COLO668 (cell line): ENCODE measurements around the gene KISS1R.
"Not testable (repeated sequence)": the region's sequence is repeated elsewhere in the genome, so short reads cannot be mapped to it uniquely, and the experiment has no call there.

Experiments
- DNase-seq: peaks from one replicate; lab custom pipeline; 2025; ENCODE audit not compliant: unreplicated experiment; lab: John Stamatoyannopoulos, UW

The KISS1R gene

GRCh38 chr19:952049-952679 is 35.0 kb downstream of the KISS1R start:
- DNase-seq = no peak

GRCh38 chr19:952680-953444 is 35.7 kb downstream of the KISS1R start:
- DNase-seq = no peak

DNA sequence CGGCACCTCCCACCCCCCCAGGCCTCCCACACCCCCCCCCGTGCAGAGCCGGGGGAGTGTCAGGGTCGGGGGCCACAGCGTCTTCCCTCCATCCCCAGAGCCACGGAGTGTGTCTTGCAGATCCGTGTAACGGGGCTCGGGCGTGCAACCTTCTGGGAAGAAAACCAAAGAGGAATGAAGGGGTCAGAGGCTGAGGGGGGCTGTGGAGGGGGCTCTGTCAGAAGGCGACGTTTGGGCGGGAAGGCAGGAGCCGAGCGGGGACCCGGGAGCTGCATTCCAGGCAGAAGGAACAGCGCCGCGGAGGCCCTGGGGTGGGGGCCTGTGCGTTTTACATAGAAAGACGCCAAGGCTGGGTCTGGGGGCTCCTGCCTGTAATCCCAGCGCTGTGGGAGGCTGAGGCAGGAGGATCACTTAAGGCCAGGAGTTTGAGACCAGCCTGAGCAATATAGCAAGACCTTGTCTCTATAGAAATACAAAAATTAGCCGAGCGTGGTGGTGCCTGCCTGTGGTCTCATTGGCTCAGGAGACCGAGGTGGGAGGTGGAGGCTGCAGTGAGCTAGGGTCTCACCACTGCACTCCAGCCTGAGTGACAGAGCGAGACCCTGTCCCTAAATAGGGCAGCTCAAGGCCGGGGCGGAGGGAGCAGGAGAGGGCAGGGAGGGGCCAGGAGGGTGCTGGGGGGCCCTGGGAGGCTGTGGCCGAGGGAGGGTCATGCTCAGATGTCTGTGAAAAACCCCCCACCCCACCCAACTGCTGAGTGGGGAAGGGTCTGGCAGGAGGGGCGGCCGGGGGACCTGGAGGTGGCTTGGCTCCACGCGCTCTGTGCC is 36.5 kb downstream of the KISS1R start:
- no peak for DNase-seq

GRCh38 chr19:954272-954671 is 37.1 kb downstream of the KISS1R start:
- no peak for DNase-seq

- no peak for DNase-seq
These were observed 37.8 kb downstream of the KISS1R start for GRCh38 chr19:954672-955494.

DNA sequence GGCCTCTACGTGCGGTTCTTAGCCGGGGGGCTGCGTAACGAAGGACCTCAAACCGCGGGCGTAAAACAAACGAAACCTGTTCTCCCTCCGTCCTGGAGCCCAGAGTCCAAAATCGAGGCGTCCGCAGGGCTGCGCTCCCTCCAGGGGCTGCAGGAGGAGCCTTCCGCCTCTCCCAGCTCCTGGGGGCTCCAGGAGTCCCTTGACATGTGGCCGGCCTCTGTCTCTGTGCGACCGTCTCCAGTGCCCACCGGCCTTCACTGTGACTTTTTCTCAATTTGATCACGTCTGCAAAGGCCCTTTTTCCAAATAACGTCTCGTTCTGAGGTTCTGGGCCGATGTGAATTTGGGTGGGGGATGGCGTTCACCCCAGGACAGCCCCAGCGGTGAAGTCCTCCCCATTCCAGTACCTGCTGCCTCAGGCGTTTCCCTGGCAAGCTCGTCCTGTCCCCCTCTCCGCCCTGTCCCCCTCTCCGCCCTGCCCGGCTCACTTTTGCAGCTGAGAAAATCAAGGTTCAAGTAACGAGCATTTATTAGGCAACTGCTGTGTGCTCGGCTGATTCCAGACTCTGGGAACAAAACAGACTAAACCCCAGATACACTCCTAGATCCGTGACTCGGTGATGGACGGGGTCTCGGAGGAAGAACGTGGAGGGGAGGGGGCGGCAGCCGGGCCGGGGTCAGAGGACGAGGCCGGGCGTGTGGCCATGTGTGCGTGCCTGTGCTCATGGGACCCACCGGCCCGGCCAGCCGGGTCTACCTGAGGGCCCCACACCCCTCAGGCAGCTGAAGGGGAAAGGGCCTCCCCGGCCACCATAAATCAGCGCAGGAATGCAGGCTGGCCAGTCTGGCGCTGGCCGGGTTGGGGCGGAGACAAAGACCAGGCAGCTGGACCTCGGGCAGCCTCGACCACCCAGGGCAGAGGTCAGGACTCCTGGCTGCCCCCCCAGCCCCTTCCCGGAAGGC is 39.0 kb downstream of the KISS1R start:
- no peak for DNase-seq

GRCh38 chr19:956766-957440 is 39.8 kb downstream of the KISS1R start:
- no peak for DNase-seq

GRCh38 chr19:957578-957977 is 40.4 kb downstream of the KISS1R start:
- not testable (repeated sequence) for DNase-seq

GRCh38 chr19:958967-959855 is 42.1 kb downstream of the KISS1R start:
- DNase-seq = no peak

DNA sequence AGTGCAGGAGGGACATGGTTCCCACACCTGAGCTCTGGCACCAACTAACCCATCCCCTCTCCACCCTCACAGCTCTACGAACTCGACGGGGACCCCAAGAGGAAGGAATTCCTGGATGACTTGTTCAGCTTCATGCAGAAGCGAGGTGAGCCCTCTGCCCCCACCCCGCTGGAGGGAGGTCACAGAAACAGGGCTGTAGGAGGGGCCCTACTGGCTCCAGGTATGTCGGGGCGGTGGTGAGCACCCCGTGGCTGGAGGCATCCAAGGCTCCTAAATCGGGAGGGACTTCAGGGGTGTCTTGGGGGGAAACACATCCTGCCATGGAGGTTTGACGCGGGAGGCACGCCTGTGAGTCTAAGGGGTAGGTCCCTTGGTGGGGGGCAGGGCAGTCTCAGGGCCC is 42.9 kb downstream of the KISS1R start:
- no peak for DNase-seq

DNA sequence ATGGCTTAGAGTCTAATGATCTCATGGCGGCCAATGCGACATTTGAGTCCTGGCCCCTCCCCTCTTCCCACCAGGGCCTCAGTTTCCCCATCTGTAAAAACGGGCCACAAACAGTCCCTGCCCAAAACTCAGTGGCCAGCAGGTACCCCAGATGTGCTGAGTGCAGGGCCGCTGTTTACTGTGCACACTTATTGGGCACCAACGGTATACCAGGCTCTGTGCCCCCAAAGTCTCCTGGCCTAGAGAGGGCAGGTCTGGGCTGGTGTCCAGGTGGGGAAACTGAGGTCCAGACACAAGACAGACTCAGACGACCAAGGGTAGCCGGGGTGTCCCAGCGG is 43.4 kb downstream of the KISS1R start:
- no peak for DNase-seq

DNA sequence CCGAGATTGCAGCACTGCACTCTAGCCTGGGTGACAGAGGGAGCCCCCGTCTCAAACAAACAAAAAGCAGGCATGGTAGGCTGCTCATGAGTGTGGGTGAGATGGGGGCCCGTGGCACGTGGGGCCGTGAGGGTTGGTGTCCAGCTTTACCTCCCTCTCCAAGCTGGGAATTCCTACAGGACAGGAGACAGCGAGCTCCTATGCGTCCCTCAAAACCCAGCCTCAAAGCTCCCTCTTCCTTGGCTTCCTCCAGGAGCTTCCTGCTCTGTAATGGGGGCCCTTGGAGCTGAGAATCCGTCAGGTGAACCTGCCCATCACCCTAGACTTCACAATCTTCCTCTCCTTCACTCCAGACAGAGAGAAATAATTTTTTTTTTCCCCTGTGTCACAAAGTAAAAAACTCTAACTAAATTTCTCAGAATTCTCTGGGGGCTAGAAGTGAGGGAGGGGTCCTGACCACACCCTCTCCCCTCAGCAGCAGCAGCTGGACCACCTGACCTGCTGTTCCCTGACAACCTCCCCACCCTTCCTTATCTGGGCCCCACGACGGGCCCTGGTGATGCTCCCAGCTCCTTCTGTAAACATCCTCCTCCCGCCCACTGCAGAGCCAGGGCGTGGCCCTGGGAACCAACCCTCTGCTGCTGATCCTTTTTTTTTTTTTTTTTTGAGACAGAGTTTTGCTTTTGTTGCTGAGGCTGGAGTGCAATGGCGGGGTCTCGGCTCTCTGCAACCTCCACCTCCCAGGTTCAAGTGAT is 44.9 kb downstream of the KISS1R start:
- no peak for DNase-seq

DNA sequence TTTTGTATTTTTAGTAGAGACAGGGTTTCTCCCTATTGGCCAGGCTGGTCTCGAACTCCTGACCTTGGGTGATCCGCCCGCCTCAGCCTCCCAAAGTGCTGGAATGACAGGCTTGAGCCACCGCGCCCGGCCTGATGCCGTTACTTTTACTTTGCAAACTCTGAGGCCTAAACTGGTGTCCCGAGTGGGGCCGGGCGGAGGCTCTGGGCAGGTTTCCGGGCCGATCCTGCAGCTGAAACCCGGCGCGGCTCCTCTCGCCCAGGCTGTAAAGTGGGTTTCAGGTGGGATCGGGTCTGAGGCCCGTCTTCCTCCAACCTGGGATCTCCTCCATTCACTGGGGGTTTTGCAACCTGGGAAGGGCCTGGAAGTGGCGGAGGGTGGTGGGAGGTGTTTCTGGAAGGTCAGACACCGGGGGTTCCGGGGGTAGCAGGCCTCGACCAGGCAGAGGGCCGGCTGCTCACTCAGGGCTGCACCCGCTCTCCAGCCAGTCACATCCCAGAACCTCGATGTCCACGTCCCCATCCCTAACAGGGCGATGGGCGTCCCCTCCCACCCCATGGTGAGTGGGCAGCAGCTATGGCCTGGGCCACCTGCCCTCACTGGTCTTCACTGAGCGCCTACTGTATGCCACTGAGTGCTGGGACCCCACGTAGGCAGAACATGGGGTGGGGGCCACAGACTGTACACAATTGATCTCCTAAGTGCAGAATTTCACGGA is 45.7 kb downstream of the KISS1R start:
- no peak for DNase-seq

- DNase-seq = no peak
These were observed 46.4 kb downstream of the KISS1R start for GRCh38 chr19:963486-963951.

- no peak for DNase-seq
These were observed 47.0 kb downstream of the KISS1R start for GRCh38 chr19:964116-964520.

- no peak for DNase-seq
These were observed 47.9 kb downstream of the KISS1R start for GRCh38 chr19:964761-965694.
